IMR-90 (cell line): ENCODE data around the gene KRTAP5-3.

Experiments used
- BHLHE40 ChIP-seq: fragments of 150-350 bp; IDR thresholded peaks from 2 replicates; pipeline ENCODE4 v1.6.1; 2016; ENCODE audit warnings: mild to moderate bottlenecking, low read depth, low read length
- CEBPB ChIP-seq: IDR thresholded peaks from 2 replicates; pipeline ENCODE4 v1.6.1; 2012; ENCODE audit warnings: low read depth, low read length, improper control_type of control experiment
- CTCF ChIP-seq: conservative IDR thresholded peaks from 2 replicates; pipeline ENCODE4 v1.5.1; 2012; ENCODE audit warnings: mild to moderate bottlenecking, low read depth, low read length, improper control_type of control experiment
- MAFK ChIP-seq: IDR thresholded peaks from 2 replicates; pipeline ENCODE4 v1.6.1; 2012; ENCODE audit warnings: low read depth, low read length, improper control_type of control experiment
- MAZ ChIP-seq: IDR thresholded peaks from 2 replicates; pipeline ENCODE4 v1.6.1; 2012; ENCODE audit warnings: low read depth, mild to moderate bottlenecking, low read length, improper control_type of control experiment, moderate library complexity, borderline replicate concordance
- MXI1 ChIP-seq: IDR thresholded peaks from 2 replicates; pipeline ENCODE4 v1.6.1; 2012; ENCODE audit warnings: low read depth, mild to moderate bottlenecking, low read length, moderate library complexity, borderline replicate concordance
- POLR2A ChIP-seq: IDR thresholded peaks from 2 replicates; pipeline ENCODE4 v1.6.1; 2012; ENCODE audit warnings: mild to moderate bottlenecking, low read depth, low read length
- RAD21 ChIP-seq: IDR thresholded peaks from 2 replicates; pipeline ENCODE4 v1.6.1; 2012; ENCODE audit warnings: low read length, improper control_type of control experiment
- RCOR1 ChIP-seq: IDR thresholded peaks from 2 replicates; pipeline ENCODE4 v1.6.1; 2012; ENCODE audit warnings: mild to moderate bottlenecking, low read length, improper control_type of control experiment; ENCODE audit not compliant: insufficient replicate concordance
- RFX5 ChIP-seq: IDR thresholded peaks from 2 replicates; pipeline ENCODE4 v1.8.0; 2012; ENCODE audit warnings: low read depth, mild to moderate bottlenecking, low read length, moderate library complexity
- SMC3 ChIP-seq: fragments of 150-350 bp; IDR thresholded peaks from 2 replicates; pipeline ENCODE4 v1.6.1; 2016; ENCODE audit warnings: low read depth, mild to moderate bottlenecking, antibody characterized with exemption, low read length, moderate library complexity
- TF ChIP-seq, protein P1 (sequence below): fragments of 150-350 bp; IDR thresholded peaks from 2 replicates; pipeline ENCODE4 v1.6.1; 2017; ENCODE audit warnings: mild to moderate bottlenecking, antibody characterized with exemption, low read length, low read depth

DNA sequence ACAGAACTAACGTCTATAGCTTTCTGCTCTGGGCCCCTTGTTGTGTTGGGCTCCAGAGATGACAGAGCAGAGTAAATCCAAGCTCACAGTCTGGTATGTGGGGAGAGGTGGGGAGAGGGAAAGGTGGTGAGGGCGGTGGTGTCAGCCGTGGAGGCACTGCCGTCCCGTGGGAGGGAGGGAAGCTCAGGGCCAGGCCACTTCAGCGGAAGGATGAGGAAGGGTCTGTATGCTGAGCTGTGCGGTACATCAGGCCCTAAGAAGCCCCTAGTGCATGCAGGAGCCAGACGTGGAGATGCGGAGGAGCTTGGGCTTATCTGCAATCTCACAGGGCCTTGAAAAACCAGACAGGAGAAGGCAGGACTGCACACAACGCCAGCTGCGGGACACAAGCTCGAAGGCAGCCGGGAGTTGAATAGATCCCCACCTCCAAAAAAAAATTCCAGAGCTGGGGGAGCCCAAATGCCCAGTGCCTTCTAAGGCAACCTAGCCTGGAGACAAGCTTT is 22.9 kb upstream of the KRTAP5-3 start:
- TF ChIP-seq RAD21 (no peak), BHLHE40 (no peak), CTCF (no peak), POLR2A (no peak), RFX5 (no peak), MAZ (no peak), RCOR1 (no peak), MAFK (no peak), CEBPB (no peak), MXI1 (no peak), SMC3 (no peak)
- TF ChIP-seq, protein P1, sequence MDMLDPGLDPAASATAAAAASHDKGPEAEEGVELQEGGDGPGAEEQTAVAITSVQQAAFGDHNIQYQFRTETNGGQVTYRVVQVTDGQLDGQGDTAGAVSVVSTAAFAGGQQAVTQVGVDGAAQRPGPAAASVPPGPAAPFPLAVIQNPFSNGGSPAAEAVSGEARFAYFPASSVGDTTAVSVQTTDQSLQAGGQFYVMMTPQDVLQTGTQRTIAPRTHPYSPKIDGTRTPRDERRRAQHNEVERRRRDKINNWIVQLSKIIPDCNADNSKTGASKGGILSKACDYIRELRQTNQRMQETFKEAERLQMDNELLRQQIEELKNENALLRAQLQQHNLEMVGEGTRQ = no peak
